IPS-NIHi7 (cell line): ENCODE measurements around the gene CLTB.

Experiments
- DNase-seq: peaks from one replicate; pipeline ENCODE4 v3.0.0; 2012; ENCODE audit warnings: mixed read lengths; ENCODE audit errors: extremely low spot score

CLTB gene

DNA sequence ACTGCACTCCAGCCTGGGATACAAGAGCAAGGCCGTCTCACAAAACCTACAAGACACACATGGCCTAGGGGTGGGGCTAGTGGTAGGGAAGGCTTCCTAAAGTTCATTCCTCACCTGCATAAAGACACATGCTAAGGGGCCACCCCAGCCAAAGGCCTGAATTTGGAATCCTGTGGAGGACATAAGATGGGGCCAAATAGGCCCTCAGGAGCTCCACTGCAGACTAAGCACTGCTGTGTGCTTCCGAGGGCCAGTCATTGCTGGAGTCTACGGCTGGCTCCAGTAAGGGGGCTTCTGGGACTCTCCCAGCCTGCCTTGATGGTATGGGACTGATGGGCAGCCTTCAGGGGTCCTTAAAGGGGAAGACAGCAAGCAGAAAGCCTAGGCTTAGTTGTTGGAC, 33.6 kb downstream of the CLTB start:
- DNase-seq, result no peak

- no peak for DNase-seq
These were observed 34.4 kb downstream of the CLTB start for GRCh38 chr5:176381979-176382378.

GRCh38 chr5:176381423-176381822, 34.9 kb downstream of the CLTB start:
- DNase-seq, result no peak

- DNase-seq, result no peak
These were observed 36.5 kb downstream of the CLTB start for GRCh38 chr5:176379881-176380280.

GRCh38 chr5:176373100-176373818, 43.1 kb downstream of the CLTB start:
- no peak for DNase-seq

DNA sequence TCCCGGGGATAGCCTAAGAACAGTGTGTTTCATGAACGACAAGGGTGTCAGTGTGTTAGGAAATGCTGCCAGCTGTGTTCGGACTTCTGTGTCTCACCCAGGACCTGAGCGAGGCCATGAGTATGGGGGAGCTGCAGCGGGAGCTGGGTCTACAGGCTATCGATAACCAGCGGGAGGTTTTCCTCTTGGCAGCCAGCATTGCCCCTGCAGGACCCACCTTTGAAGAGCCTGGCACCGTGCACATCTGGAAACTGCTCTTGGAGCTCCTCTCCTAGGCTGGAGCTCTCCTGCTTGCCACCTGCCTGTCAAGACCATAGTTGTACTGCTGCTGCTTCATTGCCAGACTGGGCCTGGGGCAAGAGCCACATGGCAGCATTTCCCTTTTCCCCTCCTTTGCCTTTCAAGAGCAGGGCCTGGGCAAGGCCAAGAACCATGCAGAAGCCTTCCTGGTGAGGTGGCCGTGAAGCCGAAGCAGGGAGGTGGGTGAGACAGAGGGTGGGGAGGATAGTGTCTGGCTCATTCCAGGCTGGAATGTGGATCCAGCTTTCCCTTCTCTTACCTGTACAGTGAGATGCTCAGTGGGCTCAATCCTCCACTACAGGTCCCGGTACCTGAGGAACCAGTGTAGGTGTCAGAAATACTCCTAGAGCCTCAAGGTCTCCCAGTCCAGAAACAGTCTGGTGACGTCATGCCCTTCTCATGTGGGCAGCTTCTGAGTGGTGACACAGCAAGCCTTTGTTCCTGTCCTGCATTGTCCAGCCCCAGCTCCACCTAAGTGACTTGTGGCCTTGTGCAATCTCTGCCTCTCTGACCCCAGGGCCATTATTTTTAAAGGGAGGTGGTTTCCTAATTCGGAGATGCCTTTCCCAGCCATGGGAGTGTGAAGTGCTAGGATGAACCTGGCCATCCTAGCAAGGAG, 44.5 kb downstream of the CLTB start:
- no peak for DNase-seq

- DNase-seq, result no peak
These were observed 46.2 kb downstream of the CLTB start for GRCh38 chr5:176369934-176370711.

- DNase-seq, result no peak
These were observed 47.6 kb downstream of the CLTB start for GRCh38 chr5:176368726-176369125.

- no peak for DNase-seq
These were observed 50.0 kb downstream of the CLTB start for GRCh38 chr5:176366232-176366894.

GRCh38 chr5:176365351-176366231, 50.7 kb downstream of the CLTB start, which contains the start of gene ARL10:
Gene ARL10, plus strand, starts transcription at chr5:176365487. Its CDS starts 77 bp downstream, at chr5:176365564.
- peak; percentile 89 for DNase-seq

DNA sequence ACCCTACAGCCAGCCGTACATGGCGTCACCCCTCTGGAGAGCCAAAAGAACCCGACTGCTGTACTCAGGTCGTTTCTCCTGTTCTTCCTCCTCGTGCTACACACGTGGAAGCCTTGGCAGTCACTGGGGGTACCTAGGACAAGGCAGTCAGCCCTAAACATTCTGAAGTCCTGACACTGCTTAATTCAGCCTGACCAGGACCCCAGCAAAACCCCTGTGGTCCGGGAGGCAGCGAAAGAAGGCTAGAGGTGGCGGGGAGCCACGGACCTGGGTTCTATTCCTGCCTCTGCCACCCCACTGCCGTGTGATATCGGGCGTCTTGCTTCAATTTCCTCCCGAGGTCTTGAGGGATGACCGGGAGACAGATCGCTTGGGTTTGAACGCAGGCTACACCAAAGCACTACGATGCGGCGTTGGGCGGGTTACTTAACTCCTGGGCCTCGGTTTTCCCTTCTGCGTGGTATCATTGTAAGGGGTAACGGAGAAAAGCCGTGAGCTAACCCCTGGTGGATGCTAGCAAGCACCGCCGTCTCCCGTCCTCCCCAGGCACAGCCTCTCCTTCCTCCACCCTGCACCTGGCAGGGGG, 51.5 kb downstream of the CLTB start:
- no peak for DNase-seq

GRCh38 chr5:176362233-176362490, 54.2 kb downstream of the CLTB start:
- no peak for DNase-seq

DNA sequence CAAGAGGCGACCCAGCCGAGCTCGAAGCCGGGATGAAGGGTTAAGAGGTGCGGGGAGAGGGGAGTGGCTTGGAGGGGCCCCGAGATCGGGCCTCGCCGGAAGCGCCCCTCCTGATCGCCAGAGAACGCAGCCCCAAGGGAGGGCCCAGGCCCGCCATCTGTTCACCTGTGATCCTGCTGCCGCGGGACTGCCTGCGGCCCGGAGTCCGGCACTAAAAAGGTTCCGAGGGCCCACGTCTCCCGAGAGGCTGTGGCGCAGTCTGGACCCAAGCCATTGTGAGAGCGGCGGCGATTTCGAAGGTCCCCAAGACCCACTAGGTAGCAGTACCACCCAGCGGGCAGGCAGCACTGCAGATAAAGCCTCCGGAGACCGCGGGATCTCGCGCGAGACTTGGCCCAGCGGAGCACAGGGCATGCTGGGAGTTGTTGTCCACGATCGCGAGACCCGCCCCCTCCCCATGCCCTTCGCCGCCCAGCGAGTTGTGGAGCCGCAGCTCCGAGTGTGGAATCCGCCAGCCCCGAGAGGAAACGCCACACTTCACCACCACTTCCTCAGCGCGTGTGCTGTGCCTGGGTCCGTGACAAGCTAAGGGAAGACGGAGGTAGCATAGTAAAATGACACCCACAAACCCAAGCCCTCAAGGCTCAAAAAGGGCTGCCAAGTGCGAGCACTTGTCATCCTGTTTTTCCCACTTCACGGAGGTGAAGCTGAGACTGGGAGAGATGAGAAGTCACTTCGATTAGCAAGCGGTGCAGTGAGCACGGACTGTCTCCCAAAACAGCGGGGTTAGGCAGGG, 54.7 kb downstream of the CLTB start, which contains the start of gene KIAA1191:
KIAA1191 (minus strand) TSS at position 328 of the 796 bp plus-strand sequence. CDS start 2,256 bp downstream, outside the sequence.
- peak; percentile 87 for DNase-seq

GRCh38 chr5:176360894-176361436, 55.4 kb downstream of the CLTB start:
- DNase-seq, result peak; percentile 55

DNA sequence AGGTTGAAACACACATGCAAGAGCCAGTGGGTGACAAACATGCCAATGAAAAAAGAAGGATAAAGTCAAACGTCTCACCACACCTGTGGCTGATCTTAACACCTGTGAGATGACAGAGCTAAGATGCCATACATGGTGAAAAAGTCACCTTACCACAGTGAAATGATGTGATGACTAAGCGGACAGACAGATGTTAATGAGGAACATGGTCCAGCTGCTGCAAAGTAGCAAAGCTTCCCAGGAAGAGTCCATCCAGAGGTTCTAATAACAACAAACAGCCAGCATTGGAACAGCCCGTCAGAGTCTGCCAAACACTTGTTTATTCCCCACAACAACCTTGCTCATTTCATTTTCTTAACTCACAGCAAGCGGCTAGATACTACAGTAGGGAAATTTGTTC, 56.7 kb downstream of the CLTB start:
- no peak for DNase-seq

DNA sequence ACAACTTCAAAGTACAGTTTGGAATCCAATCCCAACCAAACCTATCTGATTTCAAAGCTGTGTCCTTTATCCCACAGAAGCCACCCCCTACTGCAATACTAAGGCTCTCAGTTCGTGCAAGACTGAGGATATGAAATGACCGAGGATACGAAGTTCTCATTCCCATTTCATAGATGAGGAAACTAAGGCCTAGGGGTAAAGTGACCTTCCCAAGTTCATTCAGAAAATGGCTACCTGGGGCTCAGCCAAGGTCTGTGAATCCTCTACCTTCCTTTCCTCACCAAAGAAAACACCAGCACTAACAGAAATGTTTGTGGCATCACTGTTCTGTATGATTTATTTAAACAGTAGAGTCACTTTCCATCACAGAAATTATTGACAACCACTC, 60.2 kb downstream of the CLTB start:
- no peak for DNase-seq

GRCh38 chr5:176355400-176356178, 60.8 kb downstream of the CLTB start:
- DNase-seq, result peak; percentile 22

DNA sequence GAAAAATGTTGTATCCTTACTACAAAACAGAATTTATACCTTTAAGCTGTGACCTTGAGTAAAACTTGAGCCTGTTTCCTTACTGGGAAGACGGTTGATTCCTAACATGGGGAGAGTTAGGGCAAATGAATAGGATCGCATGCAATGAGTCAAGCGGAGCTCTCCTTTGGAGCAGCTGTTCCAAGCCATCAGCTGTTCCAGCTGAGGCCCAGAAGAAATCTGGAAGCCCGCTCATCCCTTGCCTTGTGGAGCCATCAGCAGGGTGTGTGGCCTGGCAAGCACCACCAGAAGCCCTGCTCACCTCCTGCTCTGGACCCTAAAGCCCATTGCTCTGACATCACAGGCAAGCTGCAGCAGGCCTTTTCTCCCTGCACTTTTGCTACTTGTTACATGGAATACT, 62.8 kb downstream of the CLTB start:
- no peak for DNase-seq
